Breast epithelium (tissue), 3 donors: ENCODE results near the gene DIP2A.

Experiments
- POLR2A ChIP-seq: fragments of 450-650 bp; IDR thresholded peaks from one replicate; pipeline ENCODE4 v1.6.1; 2016; ENCODE audit warnings: antibody characterized with exemption, mild to moderate bottlenecking, moderate library complexity
- POLR2AphosphoS5 ChIP-seq, 3 donors: sonication (generic); formaldehyde crosslinking; IDR thresholded peaks; one replicate each; pipeline ENCODE4 v1.6.1; 2017; ENCODE audit warnings: antibody characterized with exemption in 3 of 3
- TF ChIP-seq, protein P1 (sequence below), 3 donors: fragments of 450-650 bp; IDR thresholded peaks; one replicate each; pipeline ENCODE4 v1.5.1; 2016 to 2017; ENCODE audit warnings: antibody characterized with exemption in 3 of 3, mild to moderate bottlenecking in 3 of 3, moderate library complexity in 3 of 3

DNA sequence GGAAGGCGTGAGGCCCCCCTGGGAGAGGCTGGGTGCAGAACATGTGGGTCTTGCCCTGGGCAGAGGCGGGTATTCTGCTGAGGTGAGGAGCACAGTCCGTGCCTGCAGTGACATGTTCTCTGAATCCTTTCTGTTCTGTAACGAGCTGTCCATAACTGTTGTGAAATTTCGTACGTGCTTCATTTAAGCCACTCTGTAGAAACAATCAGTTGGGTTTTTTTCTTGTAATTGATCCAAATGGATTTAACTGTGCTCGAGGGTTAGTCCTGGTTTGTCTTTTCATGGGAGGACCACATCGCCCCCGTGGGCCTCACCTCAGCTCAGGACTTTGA is 45.4 kb upstream of the DIP2A start:
- TF ChIP-seq, protein P1, sequence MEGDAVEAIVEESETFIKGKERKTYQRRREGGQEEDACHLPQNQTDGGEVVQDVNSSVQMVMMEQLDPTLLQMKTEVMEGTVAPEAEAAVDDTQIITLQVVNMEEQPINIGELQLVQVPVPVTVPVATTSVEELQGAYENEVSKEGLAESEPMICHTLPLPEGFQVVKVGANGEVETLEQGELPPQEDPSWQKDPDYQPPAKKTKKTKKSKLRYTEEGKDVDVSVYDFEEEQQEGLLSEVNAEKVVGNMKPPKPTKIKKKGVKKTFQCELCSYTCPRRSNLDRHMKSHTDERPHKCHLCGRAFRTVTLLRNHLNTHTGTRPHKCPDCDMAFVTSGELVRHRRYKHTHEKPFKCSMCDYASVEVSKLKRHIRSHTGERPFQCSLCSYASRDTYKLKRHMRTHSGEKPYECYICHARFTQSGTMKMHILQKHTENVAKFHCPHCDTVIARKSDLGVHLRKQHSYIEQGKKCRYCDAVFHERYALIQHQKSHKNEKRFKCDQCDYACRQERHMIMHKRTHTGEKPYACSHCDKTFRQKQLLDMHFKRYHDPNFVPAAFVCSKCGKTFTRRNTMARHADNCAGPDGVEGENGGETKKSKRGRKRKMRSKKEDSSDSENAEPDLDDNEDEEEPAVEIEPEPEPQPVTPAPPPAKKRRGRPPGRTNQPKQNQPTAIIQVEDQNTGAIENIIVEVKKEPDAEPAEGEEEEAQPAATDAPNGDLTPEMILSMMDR (IDR thresholded peaks at IDR 0.05), result no peak
- TF ChIP-seq POLR2A, result no peak
- TF ChIP-seq POLR2AphosphoS5 (IDR thresholded peaks at IDR 0.05), result no peak
